IMR-90 (cell line): Measurements from ENCODE around the gene WNT4. TPM values are rescaled to one million over a fixed set of nuclear protein-coding genes. Genes with fewer than 3 reads are reported as not detected.

Experiments used
- ATAC-seq: fragments of 200-7000 bp; cut with Tn5 transposase; 2 replicates; pipeline ENCODE4 v1.9.1; 2020; ENCODE audit warnings: low read depth, mild to moderate bottlenecking, moderate library complexity
- BruUV-seq: library from RNA; stranded (reverse); fragments of 400-500 nt; replicated peaks from 2 replicates; lab custom pipeline; 2021; lab: Mats Ljungman, UMichigan
- CTCF ChIA-PET: fragments of 300-600 bp; formaldehyde crosslinking; extraction: SDS; loops from one replicate; lab custom pipeline; 2021; ENCODE audit warnings: antibody characterized with exemption; lab: Yijun Ruan, JAX
- POLR2A ChIA-PET: fragments of 300-600 bp; sonication (Branson Sonifier 250); formaldehyde crosslinking; loops from one replicate; lab custom pipeline; 2022; ENCODE audit warnings: antibody characterized with exemption; ENCODE audit not compliant: unreplicated experiment; lab: Charles Lee
- DNase-seq: peaks from one replicate; pipeline ENCODE4 v3.0.0; 2013
- H2AFZ ChIP-seq: replicated peaks from 2 replicates; pipeline ENCODE3; 2013; ENCODE audit warnings: low read length, mild to moderate bottlenecking; ENCODE audit not compliant: poor library complexity
- H2AK5ac ChIP-seq: 2 replicates; pipeline ENCODE4 v1.6.1; 2013; ENCODE audit warnings: low read depth, low read length, inconsistent platforms
- H2AK9ac ChIP-seq: replicated peaks from 2 replicates; pipeline ENCODE3; 2013; ENCODE audit warnings: mild to moderate bottlenecking, low read depth, low read length, moderate library complexity; ENCODE audit not compliant: poor library complexity
- H2BK120ac ChIP-seq: 2 replicates; pipeline ENCODE4 v1.6.1; 2013; ENCODE audit warnings: low read depth, low read length, inconsistent platforms
- H2BK15ac ChIP-seq: 3 replicates; pipeline ENCODE4 v1.6.1; 2013; ENCODE audit warnings: low read depth, low read length, inconsistent platforms
- H2BK20ac ChIP-seq: 2 replicates; pipeline ENCODE4 v1.6.1; 2013; ENCODE audit warnings: low read depth, mild to moderate bottlenecking, inconsistent platforms, low read length, moderate library complexity
- H2BK5ac ChIP-seq: 2 replicates; pipeline ENCODE4 v1.6.1; 2013; ENCODE audit warnings: mild to moderate bottlenecking, low read depth, low read length, inconsistent platforms; ENCODE audit not compliant: poor library complexity, severe bottlenecking
- H3K14ac ChIP-seq: replicated peaks from 2 replicates; pipeline ENCODE4 v1.6.1; 2013; ENCODE audit warnings: low read depth, low read length, inconsistent platforms
- H3K18ac ChIP-seq: 2 replicates; pipeline ENCODE4 v1.6.1; 2013; ENCODE audit warnings: low read depth, low read length, control low read depth
- H3K23ac ChIP-seq: 2 replicates; pipeline ENCODE4 v1.6.1; 2013; ENCODE audit warnings: low read depth, low read length, inconsistent platforms
- H3K27ac ChIP-seq: 2 replicates; pipeline ENCODE4 v1.5.1; 2013; ENCODE audit warnings: mild to moderate bottlenecking, control low read depth, low read length; ENCODE audit not compliant: insufficient read depth
- H3K27me3 ChIP-seq: 2 replicates; pipeline ENCODE4 v1.6.1; 2013; ENCODE audit warnings: low read length; ENCODE audit not compliant: control insufficient read depth, insufficient read depth
- H3K36me3 ChIP-seq: 2 replicates; pipeline ENCODE4 v1.6.1; 2013; ENCODE audit warnings: low read length, mixed read lengths; ENCODE audit not compliant: control insufficient read depth, insufficient read depth
- H3K4ac ChIP-seq: 2 replicates; pipeline ENCODE4 v1.6.1; 2013; ENCODE audit warnings: low read depth, low read length, inconsistent platforms
- H3K4me1 ChIP-seq: 2 replicates; pipeline ENCODE4 v1.6.1; 2013; ENCODE audit warnings: low read length, mixed read lengths; ENCODE audit not compliant: control insufficient read depth, insufficient read depth
- H3K4me2 ChIP-seq: 2 replicates; pipeline ENCODE4 v1.6.1; 2013; ENCODE audit warnings: low read depth, mild to moderate bottlenecking, control low read depth, low read length, moderate library complexity
- H3K4me3 ChIP-seq: 2 replicates; pipeline ENCODE4 v1.5.1; 2013; ENCODE audit warnings: low read depth, mild to moderate bottlenecking, control low read depth, low read length, moderate library complexity; ENCODE audit not compliant: insufficient read depth
- H3K56ac ChIP-seq: 2 replicates; pipeline ENCODE4 v1.6.1; 2013; ENCODE audit warnings: low read length, inconsistent platforms; ENCODE audit not compliant: insufficient read depth; ENCODE audit errors: extremely low read depth
- H3K79me1 ChIP-seq, 2 experiments: 2 replicates each; pipeline ENCODE4 v1.6.1; 2013; ENCODE audit warnings: low read length in 2 of 2, inconsistent platforms in 1 of 2, low read depth in 1 of 2
- H3K9ac ChIP-seq: 2 replicates; pipeline ENCODE4 v1.6.1; 2013; ENCODE audit warnings: low read depth, low read length, control low read depth
- H3K9me1 ChIP-seq: 2 replicates; pipeline ENCODE4 v1.6.1; 2013; ENCODE audit warnings: low read length, inconsistent platforms; ENCODE audit not compliant: insufficient read depth
- H3K9me3 ChIP-seq: 2 replicates; pipeline ENCODE4 v1.6.1; 2013; ENCODE audit warnings: low read length; ENCODE audit not compliant: control insufficient read depth, insufficient read depth
- H4K20me1 ChIP-seq: 2 replicates; pipeline ENCODE4 v1.6.1; 2013; ENCODE audit warnings: low read length, inconsistent platforms; ENCODE audit not compliant: insufficient read depth
- H4K5ac ChIP-seq: 2 replicates; pipeline ENCODE4 v1.6.1; 2013; ENCODE audit warnings: mild to moderate bottlenecking, low read depth, low read length, control low read depth
- H4K8ac ChIP-seq, 2 experiments: 2 replicates each; pipeline ENCODE4 v1.6.1; 2013; ENCODE audit warnings: low read depth in 2 of 2, low read length in 2 of 2, control low read depth in 1 of 2, inconsistent platforms in 1 of 2
- H4K91ac ChIP-seq: 2 replicates; pipeline ENCODE4 v1.6.1; 2013; ENCODE audit warnings: low read depth, low read length, inconsistent platforms; ENCODE audit not compliant: insufficient read depth
- BHLHE40 ChIP-seq: fragments of 150-350 bp; IDR thresholded peaks from 2 replicates; pipeline ENCODE4 v1.6.1; 2016; ENCODE audit warnings: mild to moderate bottlenecking, low read depth, low read length
- CEBPB ChIP-seq: IDR thresholded peaks from 2 replicates; pipeline ENCODE4 v1.6.1; 2012; ENCODE audit warnings: low read depth, low read length, improper control_type of control experiment
- CHD1 ChIP-seq: IDR thresholded peaks from 2 replicates; pipeline ENCODE4 v1.6.1; 2012; ENCODE audit warnings: low read depth, low read length, improper control_type of control experiment
- FOS ChIP-seq: fragments of 150-350 bp; IDR thresholded peaks from 2 replicates; pipeline ENCODE4 v1.6.1; 2016; ENCODE audit warnings: low read depth, low read length
- MAZ ChIP-seq: IDR thresholded peaks from 2 replicates; pipeline ENCODE4 v1.6.1; 2012; ENCODE audit warnings: low read depth, mild to moderate bottlenecking, low read length, improper control_type of control experiment, moderate library complexity, borderline replicate concordance
- MXI1 ChIP-seq: IDR thresholded peaks from 2 replicates; pipeline ENCODE4 v1.6.1; 2012; ENCODE audit warnings: low read depth, mild to moderate bottlenecking, low read length, moderate library complexity, borderline replicate concordance
- NFE2L2 ChIP-seq: fragments of 150-350 bp; IDR thresholded peaks from 2 replicates; pipeline ENCODE4 v1.6.1; 2016; ENCODE audit warnings: low read depth, mild to moderate bottlenecking, low read length
- POLR2A ChIP-seq: IDR thresholded peaks from 2 replicates; pipeline ENCODE4 v1.6.1; 2012; ENCODE audit warnings: mild to moderate bottlenecking, low read depth, low read length
- SMC3 ChIP-seq: fragments of 150-350 bp; IDR thresholded peaks from 2 replicates; pipeline ENCODE4 v1.6.1; 2016; ENCODE audit warnings: low read depth, mild to moderate bottlenecking, antibody characterized with exemption, low read length, moderate library complexity
- WGBS, 2 experiments: methylation state at CpG; one replicate each; pipeline versions ENCODE4 v1.1.5 to v1.1.7; 2013; ENCODE audit warnings: missing lambda C conversion rate in 2 of 2; ENCODE audit not compliant: insufficient read length in 1 of 2; ENCODE audit errors: extremely low coverage in 2 of 2; 5-methylcytosine and 5-hydroxymethylcytosine counted together
- dilution Hi-C: fragments of 300-500 bp; cut with HindIII; formaldehyde crosslinking; loops from one replicate; pipeline ENCODE4 v1.14.3; 2018; ENCODE audit warnings: low sequenced_read_pairs; ENCODE audit not compliant: unreplicated experiment
- in situ Hi-C: fragments of 300-500 bp; cut with MboI; formaldehyde crosslinking; loops from 3 replicates; pipeline ENCODE4 v1.14.3; 2019; ENCODE audit warnings: low sequenced_read_pairs, inconsistent platforms, mixed read lengths
- intact Hi-C: fragments of 100-400 bp; cut with micrococcal nuclease; formaldehyde crosslinking; loops from 2 replicates; pipeline ENCODE4 v1.10.0; 2022
- polyA plus RNA-seq, 3 experiments: library from polyadenylated mRNA; depleted of rRNA; stranded (reverse); fragments of >200 nt; gene quantifications; 2 replicates each; pipeline ENCODE4 v1.2.3, GENCODE V29; 2012; ENCODE audit warnings: low replicate concordance in 1 of 3
- total RNA-seq: library from RNA; depleted of rRNA; stranded (reverse); fragments of >200 nt; gene quantifications from 2 replicates; pipeline ENCODE4 v1.2.3, GENCODE V29; 2012
- TF ChIP-seq, protein P1 (sequence below): fragments of 150-350 bp; IDR thresholded peaks from 2 replicates; pipeline ENCODE4 v1.6.1; 2016; ENCODE audit warnings: low read depth, mild to moderate bottlenecking, low read length, moderate library complexity, borderline replicate concordance

The WNT4 gene
- total and polyA plus RNA-seq, 2 of the 4 experiments (the other 2 are of a cell fraction) = not detected

DNA sequence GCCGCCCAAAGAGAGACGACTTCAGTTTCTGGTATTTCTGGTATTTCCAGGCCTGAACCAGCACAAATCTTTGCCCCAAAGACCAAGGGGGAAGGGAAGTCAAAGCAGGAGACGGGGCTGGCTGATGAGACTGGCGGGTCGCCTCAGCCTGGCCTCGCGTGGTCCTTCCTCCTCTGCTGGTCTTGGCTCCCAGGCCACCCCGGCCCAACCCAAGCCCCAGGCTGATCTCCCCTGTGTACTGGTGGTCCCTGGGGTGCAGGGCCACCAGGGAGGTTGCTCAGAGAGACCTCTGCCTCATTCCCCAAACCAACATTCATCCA is 19.9 kb downstream of the WNT4 start:
- no peak for DNase-seq
- peaks cover 4% of the 10 kb centered on the region; the same call in 1 of the 2 replicates for H3K4me1 ChIP-seq
- no peak overlapping the region for H2BK20ac ChIP-seq
- ChIA-PET POLR2A (no interaction called here), CTCF (no interaction called here)
- intact Hi-C loops = no loop called here
- no peak for TF ChIP-seq POLR2A
- TF ChIP-seq SMC3 = no peak
- TF ChIP-seq MXI1 = no peak
- TF ChIP-seq MAZ = no peak
- TF ChIP-seq CHD1 = no peak
- no peak for TF ChIP-seq CEBPB
- TF ChIP-seq NFE2L2 = no peak
- TF ChIP-seq, protein P1, sequence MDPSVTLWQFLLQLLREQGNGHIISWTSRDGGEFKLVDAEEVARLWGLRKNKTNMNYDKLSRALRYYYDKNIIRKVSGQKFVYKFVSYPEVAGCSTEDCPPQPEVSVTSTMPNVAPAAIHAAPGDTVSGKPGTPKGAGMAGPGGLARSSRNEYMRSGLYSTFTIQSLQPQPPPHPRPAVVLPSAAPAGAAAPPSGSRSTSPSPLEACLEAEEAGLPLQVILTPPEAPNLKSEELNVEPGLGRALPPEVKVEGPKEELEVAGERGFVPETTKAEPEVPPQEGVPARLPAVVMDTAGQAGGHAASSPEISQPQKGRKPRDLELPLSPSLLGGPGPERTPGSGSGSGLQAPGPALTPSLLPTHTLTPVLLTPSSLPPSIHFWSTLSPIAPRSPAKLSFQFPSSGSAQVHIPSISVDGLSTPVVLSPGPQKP = no peak
- TF ChIP-seq FOS = no peak
- TF ChIP-seq BHLHE40 = no peak
- H3K23ac ChIP-seq = no peak overlapping the region
- no peak overlapping the region for H4K5ac ChIP-seq
- peaks cover 7 to 51% of the 10 kb centered on the region in 2 experiments for H3K79me1 ChIP-seq
- BruUV-seq = no TSS peak
- H3K4ac ChIP-seq = no peak overlapping the region
- H2AK5ac ChIP-seq = no peak overlapping the region
- H2AK9ac ChIP-seq = no peak overlapping the region
- H3K36me3 ChIP-seq = peaks cover 22% of the 10 kb centered on the region
- no peak overlapping the region for H2BK5ac ChIP-seq
- no peak overlapping the region for H3K4me2 ChIP-seq
- H3K9ac ChIP-seq = no peak overlapping the region
- H3K4me3 ChIP-seq = no peak overlapping the region
- no CpG with 5 or more reads among the region's 8 CpGs for WGBS, 2 experiments
- dilution Hi-C loops = no loop called here
- no peak overlapping the region for H3K56ac ChIP-seq
- no peak overlapping the region for H4K91ac ChIP-seq
- H3K27ac ChIP-seq = no peak overlapping the region
- peak; percentile 6; the same call in 1 of the 2 replicates for ATAC-seq
- H3K9me3 ChIP-seq = no peaks in the 10 kb centered on the region
- no peak overlapping the region for H3K18ac ChIP-seq
- peaks cover 56% of the 10 kb centered on the region for H4K20me1 ChIP-seq
- H3K27me3 ChIP-seq = no peaks in the 10 kb centered on the region
- H4K8ac ChIP-seq = no peak overlapping the region
- H3K14ac ChIP-seq = 0 out of 2 replicates have a peak overlapping the region, but pooled peaks have one; percentile 8
- H2BK120ac ChIP-seq = no peak overlapping the region
- H3K9me1 ChIP-seq = peaks cover 25% of the 10 kb centered on the region; the same call in 1 of the 2 replicates
- no peak overlapping the region for H2BK15ac ChIP-seq
- no peak overlapping the region for H2AFZ ChIP-seq
- in situ Hi-C loops = no loop called here
